Kidney tubule cell (primary cell): Measurements from ENCODE around the gene TMEM218.

Experiments
- DNase-seq: peaks from one replicate; pipeline ENCODE4 v3.0.0-alpha.2; 2018; ENCODE audit warnings: low spot score

TMEM218 gene

GRCh38 chr11:125055107-125055715 is 56.2 kb downstream of the TMEM218 start:
- no peak for DNase-seq

GRCh38 chr11:125053167-125053566 is 58.3 kb downstream of the TMEM218 start:
- peak; percentile 51 for DNase-seq

- no peak for DNase-seq
These were observed 59.4 kb downstream of the TMEM218 start for GRCh38 chr11:125052047-125052446.

DNA sequence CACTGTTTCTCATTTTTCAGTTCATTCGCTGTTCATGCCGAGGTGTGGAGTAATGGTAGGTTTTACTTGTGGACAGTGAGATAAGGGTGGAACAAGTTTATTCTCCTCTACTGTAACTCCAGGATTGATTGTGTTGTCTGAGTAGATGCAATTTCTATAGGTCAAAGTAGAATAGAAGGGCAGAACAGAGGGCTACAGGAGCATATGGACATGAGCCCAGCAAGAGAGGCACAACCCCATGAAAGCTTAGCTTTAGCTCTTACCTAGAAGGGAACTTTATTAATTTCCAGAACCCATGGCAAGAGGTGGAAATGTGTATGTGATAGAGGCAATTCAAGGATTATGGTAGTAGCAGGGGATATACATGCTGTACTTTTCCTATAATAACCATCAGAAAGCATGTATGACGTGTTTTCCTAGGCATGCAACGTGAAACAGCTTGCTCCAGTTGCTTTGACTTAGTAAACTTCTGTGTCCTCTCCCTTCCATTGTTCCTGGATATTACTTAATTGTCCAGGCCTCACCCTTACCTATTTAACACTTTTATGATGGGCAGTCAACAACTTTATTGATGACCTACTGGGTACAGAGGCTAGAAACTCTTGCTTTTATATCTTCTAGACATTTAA is 62.1 kb downstream of the TMEM218 start:
- DNase-seq = no peak
